IgD-negative memory B cell (primary cell): ENCODE measurements around the gene ATP8A1. TPM values are rescaled to one million over a fixed set of nuclear protein-coding genes. Genes with fewer than 3 reads are reported as not detected.

Experiments used
- H3K27ac Mint-ChIP-seq, 3 donors: one replicate each; pipeline ENCODE4 v1.8.0; 2020 to 2022; ENCODE audit warnings: mild to moderate bottlenecking in 3 of 3, mixed read lengths in 3 of 3, moderate library complexity in 1 of 3
- H3K27me3 Mint-ChIP-seq: one replicate; pipeline ENCODE4 v1.8.0; 2021; ENCODE audit warnings: mixed read lengths
- H3K36me3 Mint-ChIP-seq: one replicate; pipeline ENCODE4 v1.8.0; 2020; ENCODE audit warnings: mild to moderate bottlenecking, mixed read lengths
- H3K4me1 Mint-ChIP-seq, 3 donors: one replicate each; pipeline ENCODE4 v1.8.0; 2020 to 2022; ENCODE audit warnings: mixed read lengths in 3 of 3, mild to moderate bottlenecking in 1 of 3
- H3K4me3 Mint-ChIP-seq, 4 donors: one replicate each; pipeline ENCODE4 v1.8.0; 2020 to 2022; ENCODE audit warnings: mild to moderate bottlenecking in 4 of 4, mixed read lengths in 4 of 4, moderate library complexity in 3 of 4
- H3K9me3 Mint-ChIP-seq, 3 donors: one replicate each; pipeline ENCODE4 v1.8.0; 2020 to 2021; ENCODE audit warnings: mixed read lengths in 3 of 3, mild to moderate bottlenecking in 1 of 3
- polyA plus RNA-seq: library from polyadenylated mRNA; unstranded; fragments of 300-500 nt; fragmentation: Illumina TruSeq; gene quantifications from one replicate; pipeline ENCODE4 v1.2.3, GENCODE V29; 2021

Gene ATP8A1
- polyA plus RNA-seq, 1 donor from 2014 or later = 15.0 TPM

DNA sequence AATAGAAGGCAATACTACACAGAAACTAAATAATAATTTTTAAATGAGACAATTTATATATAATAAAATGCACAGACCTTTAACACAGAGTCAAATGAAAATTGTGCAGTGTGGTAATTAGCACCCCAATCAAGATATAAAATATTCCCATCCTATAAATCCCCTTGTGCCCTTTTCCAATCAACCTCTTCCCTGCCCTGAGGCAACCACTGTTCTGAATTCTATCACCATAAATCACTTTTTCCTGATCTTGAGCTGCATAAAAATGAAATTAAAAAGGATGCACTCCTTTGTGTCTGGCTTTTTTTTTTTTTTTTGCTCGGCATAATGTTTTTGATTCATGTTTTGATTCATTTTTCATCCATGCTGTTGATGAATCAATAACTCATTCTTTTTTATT lies 107.0 kb downstream of the ATP8A1 start:
- Mint-ChIP-seq H3K36me3 (peaks cover 6% of the 10 kb centered on the region), H3K4me3 (no peak overlapping the region), H3K27me3 (no peaks in the 10 kb centered on the region), H3K4me1 (no peaks in the 10 kb centered on the region), H3K9me3 (no peaks in the 10 kb centered on the region), H3K27ac (no peak overlapping the region)

DNA sequence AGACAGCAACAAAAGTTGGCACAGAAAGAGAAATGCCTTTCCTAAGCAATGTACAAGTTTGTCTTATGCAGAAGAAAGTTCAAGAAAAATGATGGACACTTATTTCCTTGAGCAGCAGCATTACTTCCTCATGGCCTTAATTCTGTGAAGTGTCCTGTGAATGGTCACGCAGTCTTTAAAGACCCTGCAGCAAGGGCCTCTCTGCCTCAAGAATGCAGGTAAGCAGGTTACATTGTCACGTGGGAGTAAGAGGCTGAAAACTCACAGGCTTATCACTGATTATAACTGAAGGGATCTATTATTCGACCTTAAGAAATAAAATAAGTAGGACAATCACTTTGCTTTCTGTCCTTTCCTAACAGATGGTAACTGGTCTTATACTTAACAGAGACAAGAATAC lies 109.1 kb downstream of the ATP8A1 start:
- no peak overlapping the region for H3K27ac Mint-ChIP-seq
- no peaks in the 10 kb centered on the region for H3K27me3 Mint-ChIP-seq
- peaks cover 6% of the 10 kb centered on the region for H3K36me3 Mint-ChIP-seq
- peaks cover 0 to 1% (median 0%) of the 10 kb centered on the region in 3 donors for H3K9me3 Mint-ChIP-seq
- no peak overlapping the region for H3K4me3 Mint-ChIP-seq
- H3K4me1 Mint-ChIP-seq = no peaks in the 10 kb centered on the region

DNA sequence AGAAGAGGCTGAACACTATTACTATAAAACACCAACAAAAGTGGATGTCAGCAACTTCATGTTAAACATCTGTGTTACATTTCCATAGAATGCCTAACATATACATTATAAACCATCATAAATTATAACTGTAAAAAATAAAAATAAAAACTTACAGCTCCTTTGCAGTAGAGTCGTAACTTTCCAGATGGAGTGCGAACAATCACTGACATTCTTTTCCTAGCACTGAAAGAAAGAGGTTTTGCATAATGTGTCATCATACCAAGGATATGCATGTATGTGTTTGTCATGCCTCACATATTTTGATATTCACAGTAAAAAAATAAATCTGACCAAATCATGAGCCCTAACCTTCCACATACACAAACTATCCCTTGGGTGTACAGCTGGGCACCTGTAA lies 113.1 kb downstream of the ATP8A1 start:
- peaks cover 11% of the 10 kb centered on the region for H3K36me3 Mint-ChIP-seq
- no peak overlapping the region for H3K4me3 Mint-ChIP-seq
- peaks cover 0 to 2% (median 0%) of the 10 kb centered on the region in 3 donors for H3K4me1 Mint-ChIP-seq
- H3K27ac Mint-ChIP-seq = no peak overlapping the region
- H3K9me3 Mint-ChIP-seq = peaks cover 0 to 4% (median 0%) of the 10 kb centered on the region in 3 donors
- H3K27me3 Mint-ChIP-seq = no peaks in the 10 kb centered on the region

DNA sequence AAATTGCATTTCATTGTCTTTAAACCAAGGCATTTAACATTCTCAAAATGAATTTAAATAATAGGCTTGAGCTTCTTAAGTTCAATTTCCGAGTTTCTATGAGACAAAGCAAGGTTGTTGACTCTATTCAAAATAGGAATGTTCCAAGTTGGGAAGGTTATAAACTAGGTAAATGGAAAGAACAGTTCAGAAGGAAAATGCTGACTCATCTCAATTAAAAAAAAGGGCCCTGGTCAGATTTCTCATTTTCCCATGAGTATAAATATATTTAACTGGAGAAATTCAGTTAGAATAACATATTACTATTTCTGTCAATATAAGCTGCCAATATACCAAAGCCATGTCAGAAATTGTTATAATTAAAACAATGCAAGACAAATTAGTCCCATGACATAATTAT lies 113.8 kb downstream of the ATP8A1 start:
- H3K27me3 Mint-ChIP-seq = no peaks in the 10 kb centered on the region
- no peak overlapping the region for H3K27ac Mint-ChIP-seq
- peaks cover 0 to 2% (median 0%) of the 10 kb centered on the region in 3 donors for H3K4me1 Mint-ChIP-seq
- H3K9me3 Mint-ChIP-seq = peaks cover 0 to 4% (median 0%) of the 10 kb centered on the region in 3 donors
- H3K36me3 Mint-ChIP-seq = peaks cover 8% of the 10 kb centered on the region
- H3K4me3 Mint-ChIP-seq = no peak overlapping the region

DNA sequence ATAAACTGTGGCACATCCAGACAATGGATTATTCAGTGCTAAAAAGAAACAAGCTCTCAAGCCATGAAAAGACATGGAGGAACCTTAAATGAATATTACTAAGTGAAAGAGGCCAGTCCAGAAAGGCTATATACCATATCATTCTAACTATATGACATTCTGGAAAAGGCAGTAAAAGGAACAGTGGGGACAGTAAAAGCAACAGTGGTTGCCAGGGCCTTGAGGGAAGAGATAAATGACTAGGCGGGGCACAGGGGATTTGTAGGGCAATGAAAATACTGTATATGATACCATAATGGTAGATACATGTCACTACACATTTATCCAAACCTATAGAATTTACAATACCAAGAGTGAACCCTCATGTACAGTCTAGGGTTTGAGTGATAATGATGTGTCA lies 115.3 kb downstream of the ATP8A1 start:
- peak overlapping the region in 1 of 3 donors; percentile 20 for H3K27ac Mint-ChIP-seq
- H3K27me3 Mint-ChIP-seq = no peaks in the 10 kb centered on the region
- H3K4me1 Mint-ChIP-seq = peaks cover 0 to 5% (median 3%) of the 10 kb centered on the region in 3 donors
- H3K4me3 Mint-ChIP-seq = no peak overlapping the region
- H3K9me3 Mint-ChIP-seq = peaks cover 0 to 4% (median 0%) of the 10 kb centered on the region in 3 donors
- peaks cover 9% of the 10 kb centered on the region for H3K36me3 Mint-ChIP-seq

DNA sequence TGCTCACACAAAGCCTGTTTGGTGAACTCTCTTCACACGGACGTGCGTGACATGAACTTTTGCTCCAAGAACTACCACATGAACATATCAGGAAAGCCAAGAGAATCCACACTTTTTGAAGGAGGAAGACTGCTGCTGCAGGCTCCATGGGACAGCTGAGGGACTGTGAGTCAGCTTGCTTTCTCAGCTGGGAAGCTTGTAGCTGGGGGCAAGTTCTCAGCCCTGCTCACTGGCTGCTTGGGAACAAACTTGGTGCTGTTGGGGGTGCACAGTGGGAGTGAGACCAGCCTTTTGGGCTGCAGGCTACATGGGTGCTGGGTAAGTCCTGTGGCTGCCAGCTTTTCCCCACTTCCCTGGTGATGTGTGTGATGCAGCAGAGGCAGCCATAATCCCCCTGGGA lies 123.9 kb downstream of the ATP8A1 start:
- Mint-ChIP-seq H3K27me3 (no peaks in the 10 kb centered on the region), H3K4me3 (peak overlapping the region in 1 of 4 donors; percentile 21), H3K27ac (no peak overlapping the region), H3K36me3 (peaks cover 27% of the 10 kb centered on the region), H3K9me3 (no peaks in the 10 kb centered on the region), H3K4me1 (peaks cover 0 to 4% (median 3%) of the 10 kb centered on the region in 3 donors)

DNA sequence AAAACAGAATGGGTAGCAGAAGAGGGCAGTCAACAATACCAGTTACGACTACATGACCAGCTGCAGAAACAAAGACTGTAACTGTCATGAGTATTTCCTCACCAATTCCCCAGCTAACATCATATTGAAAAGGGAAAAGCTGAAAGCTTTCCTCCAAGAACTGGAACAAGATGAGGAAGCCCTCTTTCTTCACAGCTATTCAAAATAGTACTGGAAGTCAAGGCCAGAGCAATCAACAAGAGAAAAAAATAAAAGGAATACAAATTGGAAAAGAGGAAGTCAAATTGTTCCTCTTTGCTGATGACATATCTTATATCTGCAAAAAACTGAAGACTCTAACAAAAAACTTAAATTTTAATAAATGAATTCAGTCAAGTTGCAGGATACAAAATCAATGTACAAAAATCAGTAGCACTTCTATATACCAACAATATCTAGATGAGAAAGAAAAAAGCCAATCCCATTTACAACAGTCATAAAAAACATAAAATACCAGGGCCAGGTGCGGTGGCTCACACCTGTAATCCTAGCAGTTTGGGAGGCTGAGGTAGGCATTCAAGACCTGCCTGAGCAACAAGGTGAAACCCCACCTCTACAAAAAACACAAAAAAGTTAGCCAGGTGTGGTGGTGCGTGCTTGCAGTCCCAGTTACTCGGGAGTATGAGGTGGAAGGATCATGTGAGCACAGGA lies 125.4 kb downstream of the ATP8A1 start:
- Mint-ChIP-seq H3K27ac (no peak overlapping the region), H3K4me1 (peaks cover 0 to 2% (median 0%) of the 10 kb centered on the region in 3 donors), H3K4me3 (no peak overlapping the region), H3K27me3 (no peaks in the 10 kb centered on the region), H3K36me3 (peaks cover 25% of the 10 kb centered on the region), H3K9me3 (no peaks in the 10 kb centered on the region)

DNA sequence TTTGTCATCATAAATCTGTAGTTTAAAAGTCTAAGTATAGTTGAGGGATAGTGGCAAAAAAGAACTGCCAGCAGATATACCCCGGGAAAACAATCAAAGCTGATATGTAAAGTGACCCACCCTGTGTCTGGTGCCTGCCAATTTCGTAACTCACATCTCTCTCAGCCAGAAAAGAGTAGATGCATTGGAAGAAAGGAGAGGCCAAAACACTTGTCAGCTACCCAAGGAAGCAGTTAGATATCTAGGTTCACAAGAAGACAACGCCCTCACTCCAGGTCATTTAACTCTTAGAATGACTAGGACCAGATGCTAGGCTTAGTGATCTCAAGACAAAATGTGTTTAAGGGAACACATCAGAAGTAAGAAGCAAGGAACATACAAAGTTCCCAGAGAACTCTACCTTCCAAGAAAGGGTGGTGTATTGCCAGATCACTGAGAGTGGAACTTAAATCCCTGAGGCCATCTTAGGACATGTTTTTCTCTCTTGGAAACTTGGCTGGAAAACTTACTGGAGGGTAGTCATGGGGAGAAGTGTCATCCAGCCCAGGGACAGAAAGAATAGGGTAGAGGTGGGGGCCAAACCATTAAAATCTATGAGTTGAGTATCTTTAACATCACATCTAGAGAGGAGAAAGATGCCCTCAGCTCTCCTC lies 133.7 kb downstream of the ATP8A1 start:
- Mint-ChIP-seq H3K27ac (no peak overlapping the region), H3K9me3 (no peaks in the 10 kb centered on the region), H3K36me3 (peaks cover 6% of the 10 kb centered on the region), H3K4me3 (no peak overlapping the region), H3K4me1 (no peaks in the 10 kb centered on the region), H3K27me3 (no peaks in the 10 kb centered on the region)

DNA sequence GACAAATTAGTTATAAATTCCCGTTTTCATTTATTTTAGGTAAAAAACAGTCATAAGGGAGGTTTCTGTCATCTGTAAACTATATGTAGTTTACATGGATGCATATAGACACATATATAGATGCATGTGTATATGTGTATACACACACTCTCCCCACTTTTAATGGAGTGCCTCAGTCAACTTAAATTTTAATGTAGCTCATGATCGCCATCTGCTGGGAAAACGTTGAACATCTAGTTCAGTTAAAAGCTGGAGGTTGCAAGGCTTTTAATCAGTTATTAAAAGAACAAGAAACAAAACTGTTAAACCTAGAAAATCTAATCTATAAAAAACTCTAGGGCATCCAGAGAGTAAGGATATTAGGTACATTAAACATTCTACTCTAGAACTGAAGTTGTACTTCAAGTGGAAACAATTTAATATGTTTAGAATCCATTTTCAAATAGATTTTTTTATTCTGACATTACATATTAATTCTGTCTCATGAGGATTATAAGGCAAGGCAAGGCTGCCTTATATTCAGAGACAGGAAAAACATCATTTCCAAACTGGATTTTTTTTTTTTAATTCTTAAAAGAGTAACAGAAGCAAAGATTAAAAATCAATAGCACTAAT lies 137.0 kb downstream of the ATP8A1 start:
- no peak overlapping the region for H3K27ac Mint-ChIP-seq
- no peaks in the 10 kb centered on the region for H3K27me3 Mint-ChIP-seq
- no peaks in the 10 kb centered on the region for H3K9me3 Mint-ChIP-seq
- peaks cover 0 to 7% (median 4%) of the 10 kb centered on the region in 3 donors for H3K4me1 Mint-ChIP-seq
- no peak overlapping the region for H3K4me3 Mint-ChIP-seq
- peaks cover 8% of the 10 kb centered on the region for H3K36me3 Mint-ChIP-seq

DNA sequence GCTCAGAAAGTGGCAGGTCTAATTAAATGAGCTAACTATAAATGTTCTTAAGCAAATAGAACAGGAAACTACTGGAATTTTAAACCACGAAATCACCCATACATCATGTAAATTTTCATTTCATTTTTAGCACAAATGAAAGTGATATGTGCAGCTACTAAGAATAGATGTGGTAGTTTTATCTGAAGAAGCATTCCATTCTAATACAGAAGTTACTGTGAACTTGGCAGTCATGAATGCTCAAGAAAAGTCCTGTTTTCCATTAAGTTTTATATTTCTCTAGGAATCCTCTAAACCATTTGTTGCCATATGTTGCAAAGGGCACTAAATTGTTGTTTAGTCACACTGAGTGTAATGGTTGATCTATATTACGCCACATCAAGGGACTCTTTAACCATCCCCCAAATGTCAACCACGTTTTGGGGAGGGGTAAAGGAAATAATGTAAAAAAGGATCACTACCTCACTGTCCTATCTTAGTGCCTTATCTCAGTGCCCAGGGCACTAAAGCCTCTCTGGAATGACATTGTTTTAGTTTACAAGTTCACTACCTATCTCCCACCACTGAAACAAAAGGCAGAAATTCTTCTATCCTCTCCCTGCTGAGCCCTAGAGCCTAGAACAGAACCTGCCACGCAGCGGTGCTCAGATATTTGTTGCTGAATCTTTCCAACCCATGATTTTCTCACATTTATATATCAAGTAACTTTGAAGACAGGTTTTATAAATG lies 141.6 kb downstream of the ATP8A1 start:
- Mint-ChIP-seq H3K27ac (peak overlapping the region in 1 of 3 donors; percentile 5), H3K4me3 (no peak overlapping the region), H3K36me3 (peaks cover 7% of the 10 kb centered on the region), H3K4me1 (peaks cover 0 to 7% (median 5%) of the 10 kb centered on the region in 3 donors), H3K9me3 (no peaks in the 10 kb centered on the region), H3K27me3 (no peaks in the 10 kb centered on the region)

DNA sequence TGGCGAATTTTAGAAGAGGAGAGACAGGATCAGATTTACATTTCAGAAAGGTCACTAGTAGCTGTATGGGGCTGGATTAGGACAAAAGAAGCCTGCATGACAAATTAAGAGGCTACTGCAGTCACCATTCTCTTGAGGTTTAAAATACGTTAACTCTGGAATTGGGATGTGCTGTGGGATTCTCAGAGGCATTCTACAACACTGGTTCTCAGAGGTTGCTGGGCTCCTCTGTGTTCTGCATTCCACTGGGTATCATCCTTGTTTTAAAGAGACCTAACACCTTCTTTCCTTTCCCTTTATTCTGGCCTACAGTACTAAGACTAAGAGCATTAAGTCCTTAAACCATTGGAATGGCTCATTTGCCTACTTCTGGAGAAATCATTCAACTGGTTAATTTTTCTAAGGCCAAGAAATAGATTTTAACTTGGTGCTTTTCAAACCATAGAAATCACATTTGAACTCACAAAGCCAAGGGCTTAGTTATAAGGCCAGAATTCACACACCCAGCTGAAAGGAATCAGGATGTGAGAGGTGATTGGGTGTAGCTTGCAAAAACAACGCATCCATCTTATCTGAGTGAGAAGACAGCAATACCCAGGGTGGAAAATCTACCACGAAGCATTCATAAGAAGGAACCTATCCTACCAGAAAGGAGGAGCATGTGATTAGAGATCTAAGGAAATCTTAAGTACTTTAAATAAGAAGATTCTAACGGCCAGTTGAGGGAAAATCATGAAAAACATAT lies 143.0 kb downstream of the ATP8A1 start:
- Mint-ChIP-seq H3K4me3 (peak overlapping the region in 1 of 4 donors; percentile 23), H3K4me1 (peaks cover 0 to 7% (median 5%) of the 10 kb centered on the region in 3 donors), H3K36me3 (peaks cover 3% of the 10 kb centered on the region), H3K27ac (no peak overlapping the region), H3K27me3 (no peaks in the 10 kb centered on the region), H3K9me3 (no peaks in the 10 kb centered on the region)

DNA sequence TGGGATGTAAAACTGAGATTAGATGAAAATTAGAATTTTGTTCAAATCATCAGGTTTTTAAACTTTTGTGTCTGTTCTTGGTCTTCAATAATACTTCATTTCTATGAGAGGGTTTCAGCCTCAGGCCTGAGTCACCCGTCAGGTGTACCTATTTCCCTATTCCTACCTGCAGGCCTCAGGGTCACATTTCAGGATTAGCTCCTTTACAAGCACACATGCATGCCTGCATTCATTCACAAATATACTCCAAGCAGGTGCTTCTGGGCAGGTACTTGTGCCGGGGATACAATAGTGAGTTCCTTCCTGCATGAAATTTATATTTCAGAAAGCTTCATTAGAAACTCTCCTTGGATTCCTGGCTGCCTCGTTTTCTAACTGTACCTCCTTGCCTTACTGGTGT lies 144.7 kb downstream of the ATP8A1 start:
- Mint-ChIP-seq H3K36me3 (peaks cover 2% of the 10 kb centered on the region), H3K9me3 (no peaks in the 10 kb centered on the region), H3K27ac (no peak overlapping the region)

DNA sequence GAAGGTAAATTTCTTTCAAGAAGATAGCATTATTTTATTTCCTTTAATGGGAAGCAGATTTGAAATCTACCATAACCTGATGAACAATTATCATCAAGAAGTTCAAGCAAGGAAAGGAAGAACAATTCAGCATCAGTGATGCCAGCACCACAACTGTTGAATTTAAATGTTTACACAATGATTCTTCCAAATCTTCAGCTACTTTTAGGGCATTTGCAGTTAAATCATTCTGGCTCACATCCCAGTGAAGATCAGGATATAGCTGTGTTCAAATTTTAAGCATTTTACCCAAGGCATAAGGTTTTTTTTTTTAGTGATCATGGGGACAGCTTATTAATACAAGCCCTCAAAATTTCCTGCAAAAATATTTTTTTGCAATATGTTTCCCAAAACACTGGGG lies 146.7 kb downstream of the ATP8A1 start:
- peaks cover 0 to 3% (median 0%) of the 10 kb centered on the region in 3 donors for H3K4me1 Mint-ChIP-seq
- no peak overlapping the region for H3K27ac Mint-ChIP-seq
- peaks cover 4% of the 10 kb centered on the region for H3K36me3 Mint-ChIP-seq

More for the DNA sequence above, 144.7 kb downstream of the ATP8A1 start:
- no peak overlapping the region for H3K4me3 Mint-ChIP-seq
- H3K27me3 Mint-ChIP-seq = no peaks in the 10 kb centered on the region
- H3K4me1 Mint-ChIP-seq = peaks cover 0 to 7% (median 6%) of the 10 kb centered on the region in 3 donors

DNA sequence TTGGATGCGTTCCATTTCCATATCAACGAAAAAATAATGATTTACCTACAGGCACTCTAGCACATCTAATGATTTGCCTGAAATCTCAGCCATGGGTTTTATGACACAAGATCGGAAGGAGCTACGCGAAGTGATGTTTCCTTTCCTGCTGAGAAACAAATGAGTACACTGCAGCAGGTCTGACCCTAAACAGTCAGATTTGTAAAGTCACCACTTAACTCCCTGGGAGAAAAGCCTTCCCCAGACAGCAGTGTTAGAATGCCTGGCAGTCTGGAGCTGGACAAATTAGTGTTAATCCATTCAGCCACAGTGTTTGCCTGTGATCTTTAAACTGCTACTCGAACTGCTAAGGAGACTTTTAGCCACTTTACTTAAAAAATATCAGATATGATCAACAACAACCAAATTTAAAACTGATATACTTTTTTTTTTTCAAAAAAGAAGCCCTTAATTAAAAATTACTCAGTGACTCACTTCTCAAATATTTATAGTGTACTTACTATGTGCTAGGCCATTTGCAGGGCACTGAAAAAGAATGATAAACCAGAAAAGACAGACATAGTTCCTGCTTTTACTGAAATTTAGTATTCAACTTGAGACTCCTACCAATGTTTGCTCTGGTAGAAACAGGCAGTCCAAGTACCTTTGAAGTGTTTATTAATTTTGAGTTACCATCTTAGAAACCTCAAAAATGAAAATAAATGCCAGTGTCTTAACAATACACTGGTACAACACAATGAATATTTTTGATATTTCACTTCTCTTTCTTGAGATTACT lies 155.1 kb downstream of the ATP8A1 start:
- no peaks in the 10 kb centered on the region for H3K9me3 Mint-ChIP-seq
- no peaks in the 10 kb centered on the region for H3K27me3 Mint-ChIP-seq
- no peak overlapping the region for H3K4me3 Mint-ChIP-seq
- H3K36me3 Mint-ChIP-seq = peaks cover 7% of the 10 kb centered on the region
- peak overlapping the region in 1 of 3 donors; percentile 36 for H3K27ac Mint-ChIP-seq
- no peaks in the 10 kb centered on the region for H3K4me1 Mint-ChIP-seq

More for the DNA sequence above, 146.7 kb downstream of the ATP8A1 start:
- Mint-ChIP-seq H3K9me3 (no peaks in the 10 kb centered on the region), H3K27me3 (no peaks in the 10 kb centered on the region), H3K4me3 (no peak overlapping the region)
